ENCODE results near the gene CSF1R.

GRCh38 chr5:150122158-150122510 is 35.8 kb upstream of the CSF1R start:
- TF ChIP-seq, protein P1, sequence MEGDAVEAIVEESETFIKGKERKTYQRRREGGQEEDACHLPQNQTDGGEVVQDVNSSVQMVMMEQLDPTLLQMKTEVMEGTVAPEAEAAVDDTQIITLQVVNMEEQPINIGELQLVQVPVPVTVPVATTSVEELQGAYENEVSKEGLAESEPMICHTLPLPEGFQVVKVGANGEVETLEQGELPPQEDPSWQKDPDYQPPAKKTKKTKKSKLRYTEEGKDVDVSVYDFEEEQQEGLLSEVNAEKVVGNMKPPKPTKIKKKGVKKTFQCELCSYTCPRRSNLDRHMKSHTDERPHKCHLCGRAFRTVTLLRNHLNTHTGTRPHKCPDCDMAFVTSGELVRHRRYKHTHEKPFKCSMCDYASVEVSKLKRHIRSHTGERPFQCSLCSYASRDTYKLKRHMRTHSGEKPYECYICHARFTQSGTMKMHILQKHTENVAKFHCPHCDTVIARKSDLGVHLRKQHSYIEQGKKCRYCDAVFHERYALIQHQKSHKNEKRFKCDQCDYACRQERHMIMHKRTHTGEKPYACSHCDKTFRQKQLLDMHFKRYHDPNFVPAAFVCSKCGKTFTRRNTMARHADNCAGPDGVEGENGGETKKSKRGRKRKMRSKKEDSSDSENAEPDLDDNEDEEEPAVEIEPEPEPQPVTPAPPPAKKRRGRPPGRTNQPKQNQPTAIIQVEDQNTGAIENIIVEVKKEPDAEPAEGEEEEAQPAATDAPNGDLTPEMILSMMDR (conservative IDR thresholded peaks at IDR 0.05), result no peak
- TF ChIP-seq ZFX (IDR thresholded peaks at IDR 0.05), result no peak

Data from C4-2B (cell line).